Measurements from ENCODE around the gene TTBK1. TPM values are rescaled to one million over a fixed set of nuclear protein-coding genes. Genes with fewer than 3 reads are reported as not detected.

Gene TTBK1
- total and polyA plus RNA-seq, 12 donors: 0.17 to 5.4 (median 0.65) TPM

DNA sequence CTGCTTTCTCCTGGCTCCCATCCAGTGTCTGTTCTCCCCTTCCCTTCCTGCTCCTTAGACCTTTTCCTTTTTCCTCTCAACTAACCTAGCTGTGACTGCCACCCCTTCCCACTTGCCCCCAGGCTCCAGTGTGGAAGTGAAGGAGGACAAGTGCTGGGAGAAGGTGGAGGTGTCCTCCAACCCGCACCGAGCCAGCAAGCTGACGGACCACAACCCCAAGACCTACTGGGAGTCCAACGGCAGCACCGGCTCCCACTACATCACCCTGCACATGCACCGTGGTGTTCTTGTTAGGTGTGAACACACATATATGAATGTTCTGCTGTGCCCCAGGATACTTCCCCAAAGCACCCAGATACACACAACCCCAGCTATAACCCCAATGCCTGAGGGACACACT lies 42.7 kb upstream of the TTBK1 start:
- Histone ChIP-seq H3K4me1 (replicated peaks in 1 of 2) (no peaks in the 10 kb centered on the region), H3K36me3 (replicated peaks in 1 of 2) (peaks cover 0 to 50% of the 10 kb centered on the region in 2 donors), H3K9me3 (replicated peaks in 1 of 3) (no peaks in the 10 kb centered on the region), H3K4me3 (no peak overlapping the region), H3K27ac (no peak overlapping the region), H3K27me3 (no peaks in the 10 kb centered on the region)
- TF ChIP-seq POLR2A (IDR thresholded peaks at IDR 0.05): no peak
- TF ChIP-seq, protein P1, sequence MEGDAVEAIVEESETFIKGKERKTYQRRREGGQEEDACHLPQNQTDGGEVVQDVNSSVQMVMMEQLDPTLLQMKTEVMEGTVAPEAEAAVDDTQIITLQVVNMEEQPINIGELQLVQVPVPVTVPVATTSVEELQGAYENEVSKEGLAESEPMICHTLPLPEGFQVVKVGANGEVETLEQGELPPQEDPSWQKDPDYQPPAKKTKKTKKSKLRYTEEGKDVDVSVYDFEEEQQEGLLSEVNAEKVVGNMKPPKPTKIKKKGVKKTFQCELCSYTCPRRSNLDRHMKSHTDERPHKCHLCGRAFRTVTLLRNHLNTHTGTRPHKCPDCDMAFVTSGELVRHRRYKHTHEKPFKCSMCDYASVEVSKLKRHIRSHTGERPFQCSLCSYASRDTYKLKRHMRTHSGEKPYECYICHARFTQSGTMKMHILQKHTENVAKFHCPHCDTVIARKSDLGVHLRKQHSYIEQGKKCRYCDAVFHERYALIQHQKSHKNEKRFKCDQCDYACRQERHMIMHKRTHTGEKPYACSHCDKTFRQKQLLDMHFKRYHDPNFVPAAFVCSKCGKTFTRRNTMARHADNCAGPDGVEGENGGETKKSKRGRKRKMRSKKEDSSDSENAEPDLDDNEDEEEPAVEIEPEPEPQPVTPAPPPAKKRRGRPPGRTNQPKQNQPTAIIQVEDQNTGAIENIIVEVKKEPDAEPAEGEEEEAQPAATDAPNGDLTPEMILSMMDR (IDR thresholded peaks at IDR 0.05): no peak
- intact Hi-C loops (cut with DNase I): no loop called here
- 87 to 100% (median 96%) methylated on average over 4 to 6 of the region's 6 CpGs for WGBS, 4 donors
- DNase-seq: no peak

DNA sequence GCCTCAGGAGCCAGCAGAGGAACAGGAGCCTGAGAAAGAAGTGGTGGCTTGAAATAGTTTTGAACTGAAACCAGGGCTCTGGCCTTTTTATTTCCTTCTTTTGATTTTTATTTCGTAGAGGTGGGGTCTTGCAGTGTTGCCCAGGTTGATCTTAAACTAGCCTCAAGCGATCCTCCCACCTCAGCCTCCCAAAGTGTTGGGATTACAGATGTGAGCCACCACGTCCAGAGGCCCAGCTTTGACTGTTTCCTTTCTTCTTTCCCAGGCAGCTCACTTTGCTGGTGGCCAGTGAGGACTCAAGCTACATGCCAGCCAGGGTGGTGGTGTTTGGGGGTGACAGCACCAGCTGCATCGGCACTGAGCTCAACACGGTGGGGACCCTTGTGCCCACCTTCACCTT lies 40.8 kb upstream of the TTBK1 start:
- DNase-seq: no peak
- peaks cover 0 to 31% of the 10 kb centered on the region in 2 donors for H3K36me3 ChIP-seq (replicated peaks in 1 of 2)
- TF ChIP-seq, protein P1 (IDR thresholded peaks at IDR 0.05): no peak
- no peak for TF ChIP-seq POLR2A (IDR thresholded peaks at IDR 0.05)
- no peaks in the 10 kb centered on the region for H3K27me3 ChIP-seq
- intact Hi-C loops (cut with DNase I): no loop called here
- 81 to 96% (median 87%) methylated on average over 3 to 5 of the region's 5 CpGs for WGBS, 4 donors
- H3K27ac ChIP-seq: no peak overlapping the region
- no peaks in the 10 kb centered on the region for H3K4me1 ChIP-seq (replicated peaks in 1 of 2)
- H3K4me3 ChIP-seq: no peak overlapping the region
- no peaks in the 10 kb centered on the region for H3K9me3 ChIP-seq (replicated peaks in 1 of 3)

DNA sequence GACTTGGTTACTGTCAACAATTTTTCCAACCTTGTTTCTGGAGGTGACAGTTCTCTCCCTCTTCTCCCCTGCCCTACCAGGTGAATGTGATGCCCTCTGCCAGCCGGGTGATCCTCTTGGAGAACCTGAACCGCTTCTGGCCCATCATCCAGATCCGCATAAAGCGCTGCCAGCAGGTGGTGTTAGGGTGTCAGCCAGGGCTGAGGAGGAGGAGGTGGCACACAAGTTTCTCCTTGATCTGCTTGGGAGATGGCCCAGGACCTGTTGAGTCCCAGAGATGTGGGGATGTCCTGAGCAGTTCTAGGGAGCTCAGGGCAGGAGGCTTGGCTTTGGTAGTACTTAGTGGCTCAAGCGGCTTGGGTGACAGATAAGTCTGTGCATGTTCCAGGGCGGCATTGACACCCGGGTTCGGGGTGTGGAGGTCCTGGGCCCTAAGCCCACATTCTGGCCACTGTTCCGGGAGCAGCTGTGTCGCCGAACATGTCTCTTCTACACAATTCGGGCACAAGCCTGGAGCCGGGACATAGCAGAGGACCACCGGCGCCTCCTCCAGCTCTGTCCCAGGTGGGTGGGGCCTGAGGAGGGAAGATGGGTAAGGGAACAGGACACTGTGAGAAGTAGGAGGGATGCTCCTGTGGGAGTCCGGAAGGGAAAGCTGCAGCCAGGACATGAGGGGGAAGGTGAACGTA lies 40.1 kb upstream of the TTBK1 start:
- Histone ChIP-seq H3K4me1 (replicated peaks in 1 of 2) (no peaks in the 10 kb centered on the region), H3K36me3 (replicated peaks in 1 of 2) (peaks cover 0 to 24% of the 10 kb centered on the region in 2 donors), H3K4me3 (no peak overlapping the region), H3K27ac (no peak overlapping the region), H3K27me3 (no peaks in the 10 kb centered on the region), H3K9me3 (replicated peaks in 1 of 3) (no peaks in the 10 kb centered on the region)
- 92 to 95% (median 93%) methylated on average over 14 to 17 of the region's 17 CpGs for WGBS, 4 donors
- no peak for DNase-seq
- TF ChIP-seq, protein P1 (IDR thresholded peaks at IDR 0.05): no peak
- no peak for TF ChIP-seq POLR2A (IDR thresholded peaks at IDR 0.05)
- intact Hi-C loops (cut with DNase I): no loop called here

DNA sequence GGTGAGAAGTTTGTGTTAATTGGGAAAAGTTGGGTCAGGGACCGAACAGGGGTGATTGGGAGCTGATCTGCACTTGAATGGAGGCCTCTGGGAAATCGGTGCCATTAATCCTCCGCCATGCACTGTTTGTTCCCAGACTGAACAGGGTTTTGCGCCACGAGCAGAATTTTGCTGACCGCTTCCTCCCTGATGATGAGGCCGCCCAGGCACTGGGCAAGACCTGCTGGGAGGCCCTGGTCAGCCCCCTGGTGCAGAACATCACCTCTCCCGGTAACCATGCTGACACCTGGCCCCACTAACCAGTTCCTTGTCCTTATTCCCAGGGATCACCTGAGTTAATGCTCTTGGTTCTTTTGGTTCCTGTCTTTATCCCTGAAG lies 39.6 kb upstream of the TTBK1 start:
- TF ChIP-seq POLR2A (IDR thresholded peaks at IDR 0.05): no peak
- TF ChIP-seq, protein P1 (IDR thresholded peaks at IDR 0.05): no peak
- Histone ChIP-seq H3K36me3 (replicated peaks in 1 of 2) (peaks cover 0 to 19% of the 10 kb centered on the region in 2 donors), H3K4me3 (no peak overlapping the region), H3K27me3 (no peaks in the 10 kb centered on the region), H3K9me3 (replicated peaks in 1 of 3) (no peaks in the 10 kb centered on the region), H3K27ac (no peak overlapping the region), H3K4me1 (replicated peaks in 1 of 2) (no peaks in the 10 kb centered on the region)
- intact Hi-C loops (cut with DNase I): no loop called here
- no peak for DNase-seq
- WGBS, 4 donors: 85 to 96% (median 89%) methylated on average over 7 to 8 of the region's 8 CpGs
